ENCODE results near the gene MYO18A. TPM values are rescaled to one million over a fixed set of nuclear protein-coding genes. Genes with fewer than 3 reads are reported as not detected.

Gene MYO18A
- total RNA-seq, 4 donors from 2014 or later: 46.7 to 82.7 (median 64.6) TPM

DNA sequence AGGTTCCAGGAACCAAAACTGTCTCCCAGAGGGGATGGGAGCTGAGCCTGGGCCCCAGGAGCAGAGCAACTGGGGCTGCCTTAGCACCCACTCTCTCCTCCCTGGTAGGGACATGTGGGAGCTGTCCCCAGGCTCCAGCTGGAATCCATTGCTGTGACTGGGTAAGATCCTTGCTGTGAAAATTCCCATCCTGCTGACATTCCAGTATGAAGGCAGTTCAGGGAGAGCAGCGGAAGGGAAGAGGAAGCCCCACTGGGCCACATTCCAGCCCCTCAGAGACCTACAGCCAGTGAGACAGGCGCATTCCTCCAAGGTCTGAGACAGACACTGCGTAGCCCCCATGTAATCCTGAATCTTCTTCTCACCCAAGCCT, 24.2 kb downstream of the MYO18A start:
- H3K4me3 ChIP-seq: no peak overlapping the region
- H3K27ac ChIP-seq (replicated peaks in 1 of 4): peak overlapping the region; percentile 59 to 74 (median 66)
- WGBS: 64% methylated on average over 3 of the region's 3 CpGs
- H3K9me3 ChIP-seq: no peaks in the 10 kb centered on the region
- peaks cover 62 to 83% (median 69%) of the 10 kb centered on the region in 4 donors for H3K4me1 ChIP-seq
- intact Hi-C loops (cut with DNase I): no loop called here
- no peaks in the 10 kb centered on the region for H3K36me3 ChIP-seq
- DNase-seq (ENCODE audit: extremely low spot score): no peak
- no peak for TF ChIP-seq EP300 (IDR thresholded peaks at IDR 0.05)
- no peak for TF ChIP-seq POLR2A (IDR thresholded peaks at IDR 0.05; ENCODE audit: low read depth)
- no peak for TF ChIP-seq CTCF (IDR thresholded peaks at IDR 0.05)
- no peak for TF ChIP-seq POLR2AphosphoS5 (IDR thresholded peaks at IDR 0.05)
- no peaks in the 10 kb centered on the region for H3K27me3 ChIP-seq

GRCh38 chr17:29155227-29155965, 24.8 kb downstream of the MYO18A start:
- no peaks in the 10 kb centered on the region for H3K27me3 ChIP-seq
- no peaks in the 10 kb centered on the region for H3K9me3 ChIP-seq
- TF ChIP-seq POLR2A (IDR thresholded peaks at IDR 0.05; ENCODE audit: low read depth) (no peak), POLR2AphosphoS5 (IDR thresholded peaks at IDR 0.05) (peak; percentile 25 to 34), CTCF (IDR thresholded peaks at IDR 0.05) (no peak), EP300 (IDR thresholded peaks at IDR 0.05) (no peak)
- intact Hi-C loops (cut with DNase I): no loop called here
- no peak overlapping the region for H3K4me3 ChIP-seq
- no peak for DNase-seq (ENCODE audit: extremely low spot score)
- WGBS: 56% methylated on average over 6 of the region's 11 CpGs
- H3K4me1 ChIP-seq: peaks cover 63 to 86% (median 71%) of the 10 kb centered on the region in 4 donors
- no peaks in the 10 kb centered on the region for H3K36me3 ChIP-seq
- peak overlapping the region; percentile 59 to 74 (median 66) for H3K27ac ChIP-seq (replicated peaks in 1 of 4)

GRCh38 chr17:29154516-29155226, 25.5 kb downstream of the MYO18A start:
- no peaks in the 10 kb centered on the region for H3K27me3 ChIP-seq
- H3K4me3 ChIP-seq: no peak overlapping the region
- H3K4me1 ChIP-seq: peaks cover 66 to 86% (median 73%) of the 10 kb centered on the region in 4 donors
- H3K9me3 ChIP-seq: no peaks in the 10 kb centered on the region
- intact Hi-C loops (cut with DNase I): no loop called here
- no peaks in the 10 kb centered on the region for H3K36me3 ChIP-seq
- 64% methylated on average over 6 of the region's 11 CpGs for WGBS
- TF ChIP-seq EP300 (IDR thresholded peaks at IDR 0.05) (no peak), POLR2A (IDR thresholded peaks at IDR 0.05; ENCODE audit: low read depth) (no peak), POLR2AphosphoS5 (IDR thresholded peaks at IDR 0.05) (no peak), CTCF (IDR thresholded peaks at IDR 0.05) (no peak)
- peak overlapping the region; percentile 59 to 74 (median 66) for H3K27ac ChIP-seq (replicated peaks in 1 of 4)
- no peak for DNase-seq (ENCODE audit: extremely low spot score)

DNA sequence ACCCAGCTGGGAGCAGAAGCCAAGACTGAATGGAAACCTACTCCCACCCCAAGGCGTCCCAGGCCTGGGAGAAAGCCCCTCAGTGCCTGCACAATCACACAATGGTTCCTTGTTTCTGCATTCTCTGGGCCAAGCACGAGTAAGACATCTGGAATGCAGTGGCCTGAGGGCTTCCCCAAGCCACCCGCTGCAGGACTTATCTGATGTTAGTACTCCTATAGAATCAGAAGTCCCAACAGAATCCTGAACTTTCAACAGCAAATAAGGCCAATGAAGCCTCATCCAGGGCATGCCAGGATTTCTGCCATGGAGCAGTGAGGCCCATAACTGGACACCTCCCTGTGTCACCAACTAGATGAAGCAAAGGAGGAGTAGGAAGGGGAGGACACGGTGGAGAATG, 28.6 kb downstream of the MYO18A start:
- WGBS: 74% methylated on average over 4 of the region's 4 CpGs
- H3K4me3 ChIP-seq: no peak overlapping the region
- no peaks in the 10 kb centered on the region for H3K27me3 ChIP-seq
- H3K9me3 ChIP-seq: no peaks in the 10 kb centered on the region
- H3K4me1 ChIP-seq: peaks cover 46 to 70% (median 58%) of the 10 kb centered on the region in 4 donors
- intact Hi-C loops (cut with DNase I): loop anchor here (2.0 kb wide), 2 partner anchors 27 to 67 kb away; no protein-coding TSS in a partner anchor
- no peaks in the 10 kb centered on the region for H3K36me3 ChIP-seq
- no peak for DNase-seq (ENCODE audit: extremely low spot score)
- TF ChIP-seq POLR2A (IDR thresholded peaks at IDR 0.05; ENCODE audit: low read depth) (no peak), POLR2AphosphoS5 (IDR thresholded peaks at IDR 0.05) (no peak), EP300 (IDR thresholded peaks at IDR 0.05) (no peak), CTCF (IDR thresholded peaks at IDR 0.05) (no peak)
- H3K27ac ChIP-seq (replicated peaks in 1 of 4): no peak overlapping the region

Measured in esophagus muscularis mucosa (tissue), 4 donors.